GM21786 (cell line): ENCODE data around the gene CXXC5.

Experiments
- ATAC-seq: cut with Tn5 transposase; IDR thresholded peaks from one replicate; pipeline ENCODE4 v1.9.1; 2021; ENCODE audit not compliant: unreplicated experiment

The CXXC5 gene

GRCh38 chr5:139692679-139693308 is 44.6 kb downstream of the CXXC5 start:
- ATAC-seq: no peak

DNA sequence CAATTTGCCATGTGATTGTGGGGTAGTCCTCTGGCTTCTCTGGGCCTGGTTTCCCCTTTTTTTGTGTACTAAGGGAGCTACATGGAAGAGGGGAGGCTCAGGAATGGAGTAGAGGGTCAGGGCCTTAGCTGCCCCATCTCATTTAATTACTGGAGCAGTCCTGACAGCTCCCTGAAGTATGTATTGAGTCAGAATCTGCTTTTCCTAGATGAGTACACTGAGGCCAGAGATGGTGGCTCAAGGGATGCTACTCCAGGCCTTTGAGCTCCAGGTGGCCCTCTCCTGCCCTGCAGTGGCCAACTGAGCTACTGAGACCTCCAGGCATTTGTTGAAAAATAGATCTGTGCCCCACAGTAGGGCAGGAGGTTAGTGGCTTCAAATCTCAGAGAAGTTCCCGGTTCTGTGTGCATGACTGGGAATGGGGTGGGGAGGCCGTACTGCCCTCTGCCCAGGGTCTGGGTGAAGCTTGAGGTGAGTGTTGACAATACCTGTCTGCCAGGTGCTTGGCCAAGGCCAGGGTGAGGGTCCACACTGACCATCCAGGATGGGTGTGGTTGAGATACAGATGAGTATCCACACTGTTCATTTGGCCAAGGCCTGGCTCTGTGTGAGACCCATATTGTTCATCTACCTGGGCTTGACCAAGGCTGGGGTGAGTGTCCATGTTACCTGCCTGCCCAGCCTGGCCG is 45.7 kb downstream of the CXXC5 start:
- ATAC-seq: no peak

GRCh38 chr5:139694556-139695177 is 46.5 kb downstream of the CXXC5 start:
- ATAC-seq: no peak

- no peak for ATAC-seq
Measured at GRCh38 chr5:139695178-139695573, 47.0 kb downstream of the CXXC5 start.

DNA sequence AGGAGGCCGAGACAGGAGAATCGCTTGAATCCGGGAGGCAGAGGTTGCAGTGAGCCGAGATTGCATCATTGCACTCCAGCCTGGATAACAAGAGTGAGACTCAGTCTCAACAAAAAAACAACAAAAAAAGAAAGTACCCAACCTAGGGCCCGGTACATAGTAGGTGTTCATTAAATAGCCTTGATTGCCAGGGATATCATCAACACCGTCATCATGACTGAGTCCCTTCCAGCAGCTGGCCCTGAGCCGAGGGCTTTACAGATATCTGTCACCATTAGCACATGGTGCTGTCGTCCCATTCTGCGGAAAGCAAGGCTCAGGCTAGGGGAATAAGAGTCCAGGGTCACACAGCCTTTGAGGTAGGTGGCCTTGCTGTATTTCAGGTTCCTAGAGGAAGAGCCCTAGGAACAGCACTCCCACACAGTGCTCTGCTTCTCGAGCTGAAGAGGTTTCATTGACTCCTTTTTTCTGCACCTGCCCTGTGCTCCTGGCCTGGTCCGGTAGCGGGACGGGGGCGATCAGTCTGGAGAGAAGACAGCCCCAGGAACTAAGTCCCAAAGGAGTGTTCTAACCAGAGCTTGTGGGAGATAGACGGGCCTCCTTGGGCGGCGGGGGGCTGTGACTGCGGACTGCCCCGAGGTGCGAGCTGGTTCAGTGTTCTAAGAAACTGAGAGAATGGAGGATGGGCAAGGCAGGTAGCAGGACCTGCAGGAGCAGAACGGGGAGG is 48.2 kb downstream of the CXXC5 start:
- ATAC-seq: no peak

DNA sequence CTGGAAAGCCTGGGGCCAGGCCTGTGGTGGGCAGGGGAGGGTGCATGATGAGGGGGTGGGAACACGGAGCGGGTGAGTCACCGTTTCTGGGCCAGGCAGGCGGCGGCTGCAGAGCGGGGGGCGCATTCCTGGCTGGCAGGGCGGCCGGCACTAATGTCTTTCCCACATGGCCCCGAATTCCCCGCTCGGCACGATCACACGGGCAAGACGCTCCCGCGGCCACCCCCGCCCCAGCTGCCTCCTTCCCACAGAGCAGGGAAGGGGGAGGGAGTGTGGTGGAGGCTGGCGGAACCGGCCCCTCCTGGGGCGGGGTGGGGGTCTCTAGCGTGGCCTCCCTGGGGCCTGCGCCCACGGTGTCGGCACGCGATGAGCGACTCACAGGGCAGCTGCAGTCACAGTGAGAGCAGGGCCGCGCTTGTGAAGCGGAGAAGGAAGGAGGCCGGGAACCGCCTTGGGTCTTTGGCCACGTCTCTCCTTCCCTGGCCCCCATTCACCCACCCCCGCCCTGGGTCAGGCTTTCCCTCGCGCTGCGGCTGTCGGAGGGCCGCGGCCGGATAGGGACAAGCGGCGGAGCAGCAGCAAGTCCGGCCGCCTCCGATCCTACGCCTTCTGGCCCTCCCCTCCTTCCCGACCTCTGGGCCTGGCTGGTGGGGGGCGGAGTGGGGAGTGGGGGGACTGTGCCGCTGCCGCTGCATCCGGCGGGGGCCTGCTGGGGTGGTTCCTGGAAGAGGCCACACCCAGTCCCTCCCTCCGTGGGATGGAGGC is 48.9 kb downstream of the CXXC5 start:
- ATAC-seq: no peak

DNA sequence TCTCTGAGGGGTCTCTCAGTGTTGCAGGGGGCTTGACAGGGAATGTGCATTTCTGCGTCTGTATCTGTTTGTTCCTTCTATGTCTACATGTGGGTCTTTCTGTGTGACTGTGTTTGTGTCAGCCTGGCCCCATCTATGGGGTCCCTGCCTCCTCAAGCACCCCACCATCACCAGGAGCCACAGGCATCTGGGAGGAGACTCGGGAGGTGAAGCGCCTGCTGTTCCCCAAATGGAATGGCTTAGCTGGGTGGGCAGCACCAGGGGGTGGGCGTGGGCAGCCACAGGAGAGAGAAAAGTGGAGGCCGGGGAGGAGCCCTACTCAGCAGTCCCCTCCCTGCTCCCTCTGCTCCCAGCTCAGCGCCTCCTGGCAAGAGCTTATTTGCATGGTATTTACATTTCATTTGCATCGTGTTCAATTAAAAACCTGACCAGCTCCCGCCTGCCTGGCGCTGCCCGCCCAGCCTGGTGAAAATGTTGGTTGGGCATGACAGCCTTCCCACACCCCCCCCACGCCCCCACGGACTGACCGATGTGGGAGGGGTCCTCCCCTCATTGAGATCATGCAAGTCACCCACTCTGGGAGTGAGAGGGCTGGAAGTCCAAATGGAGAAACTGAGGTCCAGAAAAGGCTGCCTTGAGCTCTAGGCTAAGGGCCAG is 50.5 kb downstream of the CXXC5 start:
- no peak for ATAC-seq

- no peak for ATAC-seq
Measured at GRCh38 chr5:139699351-139699750, 51.2 kb downstream of the CXXC5 start.

DNA sequence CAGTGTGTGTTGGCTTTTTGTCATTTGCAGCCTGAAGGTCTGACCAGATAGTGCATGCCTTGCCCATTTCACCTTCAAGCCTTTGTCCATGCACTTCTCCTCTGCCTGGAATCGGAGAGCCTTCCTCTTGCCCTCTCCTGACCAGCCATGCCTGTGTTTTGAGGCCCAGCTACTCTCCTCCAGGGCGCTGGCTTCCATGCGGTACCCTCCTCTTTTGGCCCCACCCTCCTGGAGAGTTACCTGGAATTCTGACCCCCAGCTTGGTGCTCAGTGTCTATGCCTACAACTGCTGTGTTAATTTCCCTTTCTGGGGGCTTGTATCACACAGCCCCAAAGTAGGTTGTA is 52.5 kb downstream of the CXXC5 start:
- no peak for ATAC-seq

- ATAC-seq: no peak
Measured at GRCh38 chr5:139701056-139701741, 53.0 kb downstream of the CXXC5 start.

- no peak for ATAC-seq
Measured at GRCh38 chr5:139702548-139702947, 54.4 kb downstream of the CXXC5 start.

DNA sequence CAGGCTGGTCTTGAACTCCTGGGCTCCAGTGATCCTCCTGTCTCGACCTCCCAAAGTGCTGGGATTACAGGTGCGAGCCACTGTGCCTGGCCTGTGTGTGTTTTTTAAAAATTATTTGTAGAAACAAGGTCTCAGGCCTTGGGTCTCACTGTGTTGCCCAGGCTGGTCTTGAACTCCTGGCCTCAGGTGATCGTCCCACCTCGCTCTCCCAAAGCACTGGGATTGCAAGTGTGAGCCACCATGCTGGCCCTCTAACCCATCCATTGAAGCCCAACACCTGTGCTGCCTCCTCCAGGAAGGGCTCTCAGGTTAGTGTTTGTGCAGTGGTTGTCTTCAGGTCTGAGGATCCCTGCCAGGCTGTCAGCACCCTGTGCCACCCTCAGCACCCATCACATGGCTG is 56.6 kb downstream of the CXXC5 start:
- no peak for ATAC-seq

DNA sequence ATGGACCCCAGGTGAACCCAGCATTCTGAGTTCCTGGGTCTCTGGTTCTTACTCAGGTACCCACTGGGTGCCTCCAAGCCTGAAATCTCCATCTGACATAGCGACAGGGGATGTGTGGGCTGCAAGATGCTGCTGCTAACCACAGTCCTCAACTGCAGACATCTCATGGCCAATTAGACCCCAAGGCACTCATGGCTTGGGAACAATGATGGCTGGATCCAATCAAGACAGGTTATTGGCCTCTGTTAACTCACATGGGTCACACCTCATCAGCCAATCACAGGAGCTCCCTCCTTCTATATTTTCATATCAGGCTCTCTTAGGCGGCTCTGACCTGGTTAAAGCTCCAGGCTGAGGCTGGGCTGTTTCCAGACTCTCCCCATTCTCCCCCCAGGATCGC is 57.0 kb downstream of the CXXC5 start:
- no peak for ATAC-seq

- no peak for ATAC-seq
Measured at GRCh38 chr5:139705655-139706587, 57.8 kb downstream of the CXXC5 start.

DNA sequence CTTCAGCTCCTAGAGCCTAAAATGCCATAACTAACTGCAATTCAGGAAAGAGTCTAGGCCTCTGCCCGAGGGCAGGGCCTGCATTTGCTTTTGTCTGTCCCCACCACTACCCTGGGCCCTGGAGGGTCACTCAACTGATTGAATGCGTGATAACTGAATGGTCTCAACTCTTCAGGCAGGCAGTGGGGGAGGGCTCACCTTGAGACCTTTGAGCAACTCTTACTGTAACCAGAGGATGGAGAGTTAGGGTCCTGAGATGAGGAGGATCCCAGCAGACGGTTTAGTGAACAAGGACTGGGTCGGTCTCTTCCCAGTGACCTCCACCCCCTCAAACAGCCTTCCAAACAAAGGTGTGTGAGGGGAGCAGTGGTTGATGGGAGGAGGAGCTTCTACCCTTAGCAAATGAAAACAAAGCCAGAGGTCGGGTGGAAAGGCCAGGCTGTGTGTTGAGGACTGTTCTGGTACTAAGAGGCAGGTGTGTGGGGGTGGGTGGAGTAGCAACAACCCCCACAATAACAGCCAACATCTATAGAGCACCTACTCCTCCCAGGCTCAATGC is 59.4 kb downstream of the CXXC5 start:
- no peak for ATAC-seq

DNA sequence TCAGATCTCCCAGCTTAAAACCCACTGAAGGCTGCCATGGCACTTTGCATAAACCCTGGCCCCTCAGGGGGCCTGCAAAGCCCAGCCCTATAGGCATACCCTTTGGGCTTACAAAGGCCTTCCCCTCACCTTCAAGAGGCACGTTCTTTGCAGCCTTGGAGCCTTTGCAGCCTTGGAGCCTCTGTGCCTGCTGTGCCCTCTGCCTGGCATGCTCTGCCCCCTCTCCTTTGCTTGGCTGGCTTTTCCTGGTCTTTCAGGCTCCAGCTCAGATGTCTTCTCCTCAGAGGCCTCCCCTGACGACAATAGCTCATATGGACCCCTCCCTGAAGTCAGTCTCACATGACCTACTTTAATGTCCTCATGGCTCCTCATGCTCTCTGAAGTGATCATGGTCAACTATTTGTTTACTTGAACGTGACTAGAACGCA is 60.3 kb downstream of the CXXC5 start:
- ATAC-seq: no peak

- ATAC-seq: no peak
Measured at GRCh38 chr5:139708877-139709581, 60.9 kb downstream of the CXXC5 start.
